NCI-H526 (cell line): Measurements from ENCODE around the gene COX4I2.
"Not testable (repeated sequence)": the region's sequence is repeated elsewhere in the genome, so short reads cannot be mapped to it uniquely, and the experiment has no call there.

Source experiments
- DNase-seq, 2 experiments: peaks; one replicate each; lab custom pipeline; 2025; lab: John Stamatoyannopoulos, UW

The COX4I2 gene

DNA sequence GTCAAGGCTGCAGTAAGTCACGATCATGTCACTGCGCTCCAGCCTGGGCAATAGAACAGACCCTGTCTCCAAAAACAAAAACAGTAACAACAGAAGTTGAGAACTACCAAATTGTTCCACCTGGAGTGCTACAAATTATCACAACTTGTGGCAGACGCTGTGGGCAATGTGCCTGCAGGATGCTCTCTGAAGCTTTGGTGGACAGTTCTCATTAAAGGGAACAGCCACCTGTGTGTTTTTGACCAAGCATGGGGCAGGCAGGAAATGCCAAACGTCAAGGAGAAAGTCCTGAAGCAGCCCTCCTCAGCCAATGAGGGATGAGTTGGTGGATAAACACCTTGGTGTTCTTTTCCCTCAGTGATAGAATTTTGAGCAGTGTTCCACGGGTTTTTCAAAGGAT lies 15.8 kb downstream of the COX4I2 start:
- no peak for DNase-seq

DNA sequence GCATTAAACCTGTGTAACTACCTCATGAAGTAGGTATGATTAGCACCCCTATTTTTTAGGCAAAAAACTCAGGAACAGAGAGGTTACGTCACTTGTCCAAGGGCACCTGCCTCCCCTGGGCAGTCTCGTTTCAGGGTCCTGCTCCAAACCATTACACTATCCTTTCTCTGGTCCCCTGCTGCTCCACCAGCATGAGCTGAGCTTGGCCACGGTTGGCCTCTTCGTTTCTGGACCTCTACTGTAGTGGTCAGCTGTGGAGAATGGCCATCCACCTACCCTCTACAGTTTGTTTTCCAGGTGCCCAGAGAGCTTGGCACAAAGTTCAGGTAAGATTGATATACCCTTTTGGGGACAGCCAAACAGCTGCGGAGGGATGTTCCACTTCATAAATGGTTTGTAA lies 16.8 kb downstream of the COX4I2 start:
- DNase-seq: no peak

DNA sequence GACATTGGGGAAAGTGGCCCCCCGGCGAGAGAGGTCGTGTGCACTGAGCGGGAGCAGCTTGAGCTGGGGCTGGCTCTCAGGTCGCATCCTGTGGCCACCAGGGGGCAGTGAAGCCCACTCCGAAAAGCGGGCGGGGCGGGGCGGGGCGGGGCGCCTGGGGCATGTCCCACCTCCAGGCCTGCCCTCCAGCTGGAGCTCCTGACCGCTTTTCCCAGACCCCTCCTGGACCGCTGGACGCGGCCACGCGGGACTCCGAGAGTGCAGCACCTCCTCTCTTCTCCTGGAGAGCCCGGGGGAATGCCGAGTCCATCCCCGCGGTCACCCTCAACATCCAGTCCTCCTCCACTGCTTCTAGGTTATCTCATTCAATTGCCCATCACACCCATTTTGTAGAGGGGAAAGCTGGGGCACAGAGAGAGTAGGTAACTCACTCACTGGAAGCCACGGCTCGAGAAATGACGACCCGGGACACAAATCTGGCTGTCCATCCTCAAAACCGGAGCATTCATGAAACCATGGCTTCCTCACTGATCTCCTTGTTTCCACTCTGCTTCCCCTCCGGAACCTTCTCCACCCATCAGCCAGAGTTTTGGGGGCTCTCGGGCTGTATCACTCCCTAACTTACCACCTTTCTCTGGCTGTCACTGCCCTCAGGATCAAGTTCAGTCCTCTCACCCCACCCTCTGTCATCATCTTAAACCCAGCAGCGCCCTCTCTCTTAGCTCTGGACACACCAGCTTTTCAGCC lies 24.1 kb downstream of the COX4I2 start:
- DNase-seq: peak in 1 of 2 experiments; percentile 90

DNA sequence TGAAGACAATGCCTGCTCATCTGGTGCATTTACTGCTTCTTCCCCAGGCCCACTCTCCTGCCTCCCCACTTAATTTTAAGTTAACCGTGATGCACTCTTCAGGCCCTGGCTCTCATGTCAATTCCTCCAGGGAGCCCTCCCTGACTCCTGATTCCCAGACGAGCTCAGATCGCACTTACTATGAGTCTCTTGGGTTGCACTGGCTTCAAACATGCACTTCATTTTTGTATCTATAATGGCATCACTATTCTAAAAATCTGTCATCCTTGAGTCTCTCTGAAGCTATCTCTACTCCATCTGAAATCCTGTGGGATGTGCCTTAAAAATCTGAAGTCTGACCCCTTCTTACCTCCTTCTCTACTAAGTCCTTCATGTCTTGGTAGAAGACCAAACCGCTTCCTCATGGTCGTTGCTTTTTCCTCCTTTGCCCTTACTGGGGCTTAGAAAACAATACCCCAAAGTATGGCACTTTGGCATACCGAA lies 24.7 kb downstream of the COX4I2 start:
- DNase-seq: no peak

DNA sequence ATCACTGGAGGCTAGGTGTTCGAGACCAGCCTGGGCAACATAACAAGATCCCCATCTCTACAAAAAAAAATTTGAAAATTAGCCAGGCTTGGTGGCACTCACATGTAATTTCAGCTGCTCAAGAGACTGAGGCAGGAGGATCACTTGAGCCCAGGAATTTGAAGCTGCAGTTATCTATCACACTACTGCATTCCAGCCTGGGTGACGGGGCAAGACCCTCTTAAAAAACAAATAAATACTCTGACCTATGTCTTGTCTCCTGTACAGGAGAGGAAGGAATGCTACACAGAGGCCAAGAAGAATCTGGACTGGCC lies 25.8 kb downstream of the COX4I2 start:
- no peak for DNase-seq

DNA sequence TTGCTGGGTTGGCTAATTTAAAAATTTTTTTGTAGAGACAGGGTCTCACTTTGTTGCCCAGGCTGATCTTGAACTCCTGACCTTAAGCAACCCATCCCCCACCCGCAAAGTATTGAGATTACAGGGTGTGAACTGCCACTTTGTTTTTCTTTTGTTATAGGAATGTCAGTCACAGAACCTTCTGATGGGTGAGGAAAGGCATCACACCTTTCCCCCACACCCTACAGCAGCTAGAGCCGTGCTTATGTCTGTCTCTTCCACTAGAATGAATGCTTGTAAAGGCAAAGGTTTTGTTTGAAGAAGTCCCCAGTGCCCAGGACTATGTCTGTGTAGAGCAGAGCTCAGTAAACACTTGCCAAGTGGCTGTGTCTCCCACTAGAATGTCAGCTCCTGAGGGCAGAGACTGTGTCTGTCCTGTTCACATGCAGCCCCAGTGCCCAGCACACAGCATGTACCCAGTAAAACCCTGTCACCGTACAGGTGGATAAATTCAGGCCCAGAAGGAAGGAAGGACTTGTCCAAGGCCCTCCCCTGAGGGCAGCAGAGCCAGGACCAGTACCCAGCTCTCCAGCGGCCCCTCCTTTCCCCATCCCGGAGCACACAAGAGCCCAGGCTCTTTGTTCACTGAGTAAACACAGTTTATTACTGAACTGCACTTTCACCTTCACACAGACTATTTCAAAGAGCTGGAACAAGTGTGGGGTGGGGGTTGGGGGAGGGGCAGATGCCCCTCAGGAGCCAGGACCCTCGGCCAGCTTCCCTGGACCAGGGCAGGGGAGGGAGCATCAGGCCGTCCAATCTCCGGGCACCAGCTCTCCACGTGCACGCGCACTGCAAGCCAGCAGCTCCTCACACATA lies 26.4 kb downstream of the COX4I2 start:
- DNase-seq: peak in 1 of 2 experiments; percentile 42

DNA sequence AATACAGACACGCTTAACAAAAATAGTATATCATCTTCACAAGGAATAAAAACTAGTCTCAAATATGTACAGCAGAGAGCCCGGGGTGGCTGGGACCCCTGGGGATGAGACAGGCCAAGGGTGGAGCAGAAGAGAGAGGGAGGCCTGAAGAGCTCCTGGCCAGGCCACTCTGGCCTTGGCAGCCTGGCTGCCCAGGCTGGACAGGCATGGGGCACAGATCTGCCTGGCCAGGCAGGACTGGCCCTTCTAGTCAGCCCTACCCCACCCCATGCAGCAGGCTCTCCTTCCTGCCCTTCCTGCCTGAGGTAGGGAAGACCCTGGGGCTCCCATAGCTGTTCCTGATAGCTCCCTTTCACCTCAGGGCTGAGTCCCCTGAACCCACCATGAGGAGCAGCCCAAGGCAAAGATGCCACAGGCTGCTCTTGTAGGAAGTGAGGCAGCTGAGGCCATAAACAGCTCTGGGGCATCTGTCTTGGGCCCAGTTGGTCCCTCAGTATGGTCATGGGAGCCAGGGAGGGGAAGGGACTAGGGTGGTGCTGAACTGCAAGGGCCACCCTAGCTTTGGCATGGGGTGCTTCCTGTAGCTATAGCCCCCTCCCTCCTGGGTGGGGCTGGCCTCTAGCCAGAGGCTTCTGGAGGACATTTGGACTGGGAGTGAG lies 27.1 kb downstream of the COX4I2 start:
- no peak for DNase-seq

DNA sequence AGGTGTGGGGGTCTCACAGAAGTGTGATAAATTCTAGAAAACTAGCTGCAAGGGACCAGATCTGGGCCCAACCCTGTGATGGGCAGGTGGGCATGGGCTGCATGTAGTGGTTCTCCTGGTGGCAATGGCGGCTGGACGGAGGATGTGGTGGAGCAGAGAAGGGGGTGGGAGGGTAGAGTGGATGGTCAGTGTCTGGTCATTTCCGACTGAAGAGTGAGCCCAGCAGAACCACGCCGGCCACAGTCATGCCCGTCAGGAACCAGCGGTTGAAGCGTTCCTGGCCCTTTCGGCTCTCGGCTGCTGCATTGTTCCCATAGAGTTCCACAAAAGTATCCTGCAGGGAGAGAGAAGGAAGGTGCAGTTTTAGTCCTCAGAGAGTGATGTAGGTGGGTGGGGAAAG lies 28.0 kb downstream of the COX4I2 start:
- DNase-seq: no peak

DNA sequence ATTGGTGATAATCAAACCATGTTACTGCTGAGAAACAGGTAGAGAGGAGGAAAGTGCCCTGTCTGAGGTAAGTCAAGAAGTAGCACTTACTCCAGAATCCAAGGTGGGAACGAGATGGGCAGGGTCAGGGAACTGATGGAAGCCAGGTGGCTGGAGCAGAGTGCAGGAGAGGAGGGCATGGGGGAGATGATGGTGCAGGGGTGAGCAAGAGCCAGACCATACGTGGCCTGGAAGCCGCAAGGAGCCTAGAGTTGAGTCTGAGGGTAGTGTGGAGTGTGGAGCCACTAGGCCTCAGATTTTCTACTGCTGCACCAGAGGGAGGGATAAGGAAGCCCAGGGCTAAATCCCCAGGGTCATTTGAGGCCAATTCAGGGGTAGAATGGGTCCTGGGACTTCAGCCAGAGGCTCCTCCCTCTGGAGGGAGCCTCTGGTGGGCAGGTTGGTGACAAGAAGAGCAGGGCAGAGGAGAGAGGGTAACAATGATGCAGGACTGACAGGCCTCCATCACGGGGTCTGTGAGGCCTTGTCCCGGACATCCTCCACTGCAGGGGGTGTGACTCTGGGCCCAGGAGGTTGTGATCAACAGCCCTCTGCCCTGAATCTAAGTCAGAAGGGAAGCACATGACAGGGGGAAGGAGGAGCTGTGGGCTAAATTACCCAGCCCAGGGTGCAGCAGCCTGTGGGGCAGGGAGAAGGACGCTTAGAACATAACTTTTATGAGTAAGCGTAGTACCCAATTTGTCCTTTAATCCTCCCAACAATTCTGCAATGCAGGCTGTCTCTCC lies 28.7 kb downstream of the COX4I2 start:
- no peak for DNase-seq

DNA sequence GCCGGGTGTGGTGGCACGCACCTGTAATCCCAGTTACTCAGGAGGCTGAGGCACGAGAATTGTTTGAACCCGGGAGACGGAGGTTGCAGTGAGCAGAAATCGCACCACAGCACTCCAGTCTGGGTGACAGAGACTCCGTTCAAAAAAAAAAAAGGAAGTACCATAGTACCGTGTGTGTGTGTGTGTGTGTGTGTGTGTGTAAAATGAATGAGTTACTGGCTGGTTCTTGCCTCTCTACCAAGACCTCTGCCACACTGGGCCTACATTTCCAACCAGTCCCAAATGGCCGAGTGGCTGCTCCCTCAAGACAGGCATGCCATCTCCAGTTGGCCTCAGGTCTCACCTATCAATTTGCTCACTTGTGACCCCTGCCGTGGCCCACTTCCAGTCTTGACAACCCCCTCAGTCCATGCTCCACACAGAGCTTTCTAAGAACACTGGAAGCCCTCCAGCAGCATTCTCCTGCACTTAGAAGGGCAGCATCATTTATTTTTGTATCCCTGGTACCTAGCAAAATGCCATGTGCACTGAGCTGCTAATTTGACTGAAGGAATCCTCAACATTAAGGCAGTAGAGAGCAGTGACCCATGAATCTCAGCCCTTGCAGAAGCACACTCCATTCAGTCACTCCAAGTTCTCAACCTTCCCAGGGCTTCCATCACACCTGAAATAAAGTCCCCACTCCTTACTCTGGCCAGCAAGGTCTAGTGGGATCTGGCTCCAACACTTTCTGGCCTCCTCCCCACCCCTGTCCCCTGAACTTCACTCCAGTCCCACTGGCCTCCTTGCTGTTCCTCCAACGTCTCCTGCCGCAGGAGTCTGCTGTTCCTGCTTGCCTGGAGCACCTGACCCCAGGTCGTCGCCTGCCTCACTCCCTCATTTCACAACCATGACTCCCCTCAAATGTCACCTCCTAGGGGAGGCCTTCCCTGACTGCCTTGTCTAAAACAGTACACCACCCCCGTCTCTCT lies 29.9 kb downstream of the COX4I2 start:
- no peak for DNase-seq

DNA sequence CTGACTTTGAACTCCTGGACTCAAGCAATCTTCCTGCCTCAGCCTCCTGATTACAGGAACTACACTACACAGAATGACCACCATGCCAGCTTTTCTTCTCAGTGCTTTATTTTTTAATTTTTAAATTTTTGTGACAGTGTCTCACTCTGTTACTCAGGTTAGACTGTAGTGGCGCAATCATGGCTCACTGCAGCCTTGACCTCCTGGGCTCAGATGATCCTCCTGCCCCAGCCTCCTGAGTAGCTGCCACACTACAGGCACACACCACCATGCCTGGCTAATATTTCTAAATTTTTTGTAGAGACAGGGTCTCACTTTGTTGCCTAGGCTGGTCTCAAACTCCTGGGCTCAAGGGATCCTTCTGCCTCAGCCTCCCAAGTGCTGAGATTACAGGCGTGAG lies 31.2 kb downstream of the COX4I2 start:
- not testable (repeated sequence) for DNase-seq

DNA sequence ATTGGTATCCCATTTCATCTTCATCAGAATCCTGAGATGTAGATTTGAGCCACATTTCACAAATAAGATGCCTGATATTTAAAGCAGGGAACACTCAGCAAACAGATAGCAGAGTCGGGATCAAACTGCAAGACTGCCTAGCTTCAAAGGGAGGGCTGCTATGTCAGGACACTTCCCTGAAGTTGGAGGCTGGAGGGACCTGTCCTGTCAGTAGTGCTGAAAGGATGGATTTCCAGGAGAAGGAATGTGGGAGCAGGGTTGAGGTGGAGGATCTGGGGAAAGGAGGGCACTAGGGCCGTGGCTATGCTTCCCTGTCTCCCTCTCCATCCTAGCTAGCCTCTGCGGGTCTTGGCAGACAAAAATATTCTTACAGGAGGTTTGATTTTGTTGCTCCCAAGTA lies 32.2 kb downstream of the COX4I2 start:
- DNase-seq: no peak

DNA sequence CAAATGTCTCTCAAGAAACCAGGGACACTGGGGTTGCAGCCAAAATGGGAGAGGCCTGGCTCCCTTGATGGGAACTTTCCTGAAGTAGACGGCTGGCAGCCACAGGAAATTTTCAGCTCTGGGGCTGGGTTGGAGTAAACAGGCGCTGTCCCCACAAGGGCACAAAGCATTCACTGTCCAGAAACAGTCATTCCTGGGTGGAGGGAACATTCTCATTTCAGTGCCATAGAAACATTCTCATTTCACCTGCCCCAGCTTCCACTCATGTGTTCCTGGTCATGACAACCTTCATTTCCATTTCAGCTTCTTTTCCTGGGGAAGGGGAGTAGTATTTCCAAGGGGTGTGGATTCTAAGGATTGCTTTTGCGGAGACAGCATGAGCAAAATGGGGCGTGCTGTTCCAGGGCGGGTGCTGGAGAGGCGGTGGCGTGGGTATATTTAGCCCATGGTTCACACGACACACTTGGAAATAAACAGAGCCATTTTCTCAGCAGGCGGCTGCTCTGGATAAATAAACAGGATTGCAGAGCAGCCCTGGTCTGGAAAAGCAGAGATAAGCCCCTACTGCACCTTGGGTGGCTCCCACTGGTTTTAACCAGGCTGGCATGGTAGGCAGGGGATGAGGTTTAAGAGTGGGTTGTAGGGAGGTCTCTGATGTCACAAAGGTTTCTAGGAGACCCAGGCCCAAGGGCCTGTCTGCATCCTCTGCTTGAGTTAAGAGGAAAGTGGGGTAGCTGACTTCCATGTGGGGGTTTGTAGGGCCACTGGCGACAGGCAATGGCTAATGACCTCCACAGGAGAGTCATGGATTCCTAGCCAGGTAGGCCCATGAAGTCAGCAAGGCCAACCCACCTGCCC lies 32.9 kb downstream of the COX4I2 start:
- DNase-seq: no peak

DNA sequence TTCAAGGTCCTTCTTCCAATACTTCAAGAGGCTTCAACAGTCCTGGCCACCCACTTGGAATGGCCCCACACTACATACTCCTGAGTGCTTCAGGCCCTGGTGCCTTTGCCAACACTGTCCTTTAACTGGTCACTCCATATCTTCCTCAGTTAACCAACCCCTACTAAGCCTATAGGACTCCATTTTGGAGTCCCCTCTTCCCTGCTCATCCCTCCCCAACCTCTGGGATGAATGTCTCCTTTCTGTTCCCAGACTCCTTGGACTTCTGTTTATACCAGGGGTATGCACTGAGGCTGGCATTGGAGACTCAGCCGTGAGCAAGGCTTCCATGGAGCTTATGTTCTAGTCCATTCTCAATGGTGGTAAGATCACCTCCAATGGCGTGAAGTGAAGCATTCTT lies 33.6 kb downstream of the COX4I2 start:
- DNase-seq: no peak

DNA sequence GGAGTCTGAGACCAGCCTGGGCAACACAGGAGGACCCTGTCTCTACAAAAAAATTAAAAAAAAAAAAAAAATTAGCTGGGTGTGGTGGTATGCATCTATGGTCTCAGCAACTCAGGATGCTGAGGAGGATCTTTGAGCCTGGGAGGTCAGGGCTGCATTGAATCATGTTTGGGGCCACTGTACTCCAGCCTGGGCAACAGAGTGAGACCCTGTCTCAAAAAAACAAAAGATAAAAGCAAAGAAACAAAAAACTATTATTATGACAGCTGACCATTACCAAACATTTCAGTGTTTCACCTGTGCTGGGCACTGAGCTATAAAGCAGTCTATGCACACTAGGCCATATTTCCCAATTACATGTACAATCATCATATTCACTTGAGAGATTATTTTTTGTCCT lies 35.7 kb downstream of the COX4I2 start:
- DNase-seq: no peak

DNA sequence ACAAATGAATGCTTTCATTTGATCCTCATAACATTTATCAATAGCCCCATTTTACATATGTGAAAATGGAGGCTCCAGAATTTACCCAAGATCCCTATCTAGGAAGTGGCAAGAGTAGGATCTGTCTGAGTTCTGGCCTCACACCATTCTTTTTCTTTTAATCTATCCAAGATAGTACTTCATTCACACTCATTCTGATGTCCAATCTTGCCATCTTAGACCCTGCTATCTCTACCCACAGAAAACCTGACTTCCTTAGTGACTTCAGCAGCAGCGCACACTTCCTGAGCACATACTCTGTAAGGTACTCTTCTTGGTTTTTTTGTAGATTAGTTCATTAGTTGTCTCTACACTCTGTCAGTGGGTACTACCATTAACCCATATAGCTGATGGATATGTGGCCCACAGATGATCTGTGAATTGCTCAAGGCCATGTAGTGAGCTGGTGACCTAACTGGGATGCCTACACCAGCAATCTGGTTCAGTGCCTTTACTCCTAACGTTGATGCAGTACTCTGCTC lies 36.3 kb downstream of the COX4I2 start:
- DNase-seq: no peak

DNA sequence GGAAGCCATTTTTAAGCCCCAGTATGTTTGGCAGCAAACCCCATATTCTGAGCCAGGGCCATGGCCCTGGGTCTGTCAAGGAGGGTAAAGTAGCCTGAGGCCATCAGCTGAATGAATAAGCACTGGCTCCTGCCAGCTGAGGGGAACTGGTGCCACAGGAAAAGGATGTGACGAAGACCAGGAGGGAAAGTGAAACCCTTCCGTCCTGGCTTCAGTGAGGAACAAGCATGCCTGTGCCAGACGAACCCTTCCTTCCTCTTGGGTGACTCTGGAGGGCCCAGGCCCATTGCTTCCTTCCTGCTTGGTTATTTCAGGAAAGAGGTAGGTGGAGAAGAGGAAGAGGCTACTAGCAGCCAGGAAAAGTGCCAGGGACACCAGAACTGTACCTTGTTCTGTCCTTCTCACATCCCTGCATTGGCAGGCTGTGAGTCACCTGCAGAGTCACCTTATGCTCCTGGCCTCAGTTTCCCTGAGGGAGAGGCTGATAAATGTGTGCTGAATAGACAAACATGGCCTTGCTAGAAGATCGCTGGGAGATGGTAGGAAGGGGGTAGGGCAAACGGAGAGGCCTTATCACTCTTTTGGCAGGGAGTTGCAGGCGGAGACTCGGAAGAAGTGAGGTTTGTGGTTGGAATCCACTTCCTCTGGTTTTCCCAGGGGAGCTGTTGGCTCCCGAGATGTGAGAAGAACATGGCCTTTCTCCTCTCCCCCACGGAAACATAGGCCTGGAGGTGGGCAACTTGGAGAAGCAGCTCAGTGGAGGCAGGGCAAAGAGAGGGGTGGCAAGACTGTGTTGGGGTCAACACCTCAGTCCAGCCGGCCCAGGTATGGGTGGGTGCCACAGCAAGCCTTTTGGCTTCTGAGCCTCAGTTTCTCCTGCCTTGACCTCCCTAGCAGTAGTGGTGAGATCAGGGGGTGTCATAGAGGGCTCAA lies 37.4 kb downstream of the COX4I2 start:
- DNase-seq: no peak

DNA sequence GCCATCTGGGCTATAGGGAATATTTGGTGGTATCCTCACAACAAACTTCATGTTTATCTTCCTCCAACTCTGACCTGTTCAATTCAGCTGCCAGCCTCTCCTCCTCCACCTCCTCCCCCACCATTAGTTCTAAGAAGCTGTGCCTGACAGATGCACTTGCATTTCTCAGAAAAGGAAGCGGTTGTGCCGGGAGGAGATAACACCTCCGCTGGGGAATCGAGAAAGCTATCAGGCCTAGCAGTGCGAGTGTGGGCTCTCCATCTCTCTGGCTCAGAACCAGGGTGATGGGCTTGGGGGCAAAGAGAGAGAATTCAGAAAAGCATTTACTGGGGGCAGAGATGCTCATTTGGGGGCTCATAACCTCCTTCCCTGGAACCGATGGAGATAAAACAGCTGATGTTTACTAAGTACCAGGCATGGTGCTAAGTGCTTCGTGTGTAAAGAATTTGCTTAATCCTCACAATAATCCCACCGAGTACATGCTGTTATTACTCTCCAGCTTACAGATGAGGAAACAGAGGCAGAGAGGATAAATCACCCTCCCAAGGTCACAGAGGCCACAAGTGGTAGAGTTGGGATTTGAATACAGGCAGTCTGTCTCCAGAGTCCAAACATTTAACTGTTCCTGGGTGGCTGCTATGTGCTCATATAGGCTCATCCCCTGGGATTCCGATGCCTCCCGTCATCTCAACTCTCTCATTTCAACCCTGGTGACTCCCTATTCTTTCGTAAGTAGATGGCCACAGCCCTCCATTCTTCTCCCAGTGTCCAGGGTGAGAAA lies 38.3 kb downstream of the COX4I2 start:
- DNase-seq: no peak
